ENCODE data around the gene FARP2. TPM values are rescaled to one million over a fixed set of nuclear protein-coding genes. Genes with fewer than 3 reads are reported as not detected.
A peak's percentile ranks its signal among the peaks of the same experiment; 100 is the strongest.

FARP2 gene
- total and polyA plus RNA-seq, 10 of the 15 experiments (the other 5 are each of a cell fraction or from before 2014, with no cell fraction given) = 5.5 to 67.5 (median 36.8) TPM

DNA sequence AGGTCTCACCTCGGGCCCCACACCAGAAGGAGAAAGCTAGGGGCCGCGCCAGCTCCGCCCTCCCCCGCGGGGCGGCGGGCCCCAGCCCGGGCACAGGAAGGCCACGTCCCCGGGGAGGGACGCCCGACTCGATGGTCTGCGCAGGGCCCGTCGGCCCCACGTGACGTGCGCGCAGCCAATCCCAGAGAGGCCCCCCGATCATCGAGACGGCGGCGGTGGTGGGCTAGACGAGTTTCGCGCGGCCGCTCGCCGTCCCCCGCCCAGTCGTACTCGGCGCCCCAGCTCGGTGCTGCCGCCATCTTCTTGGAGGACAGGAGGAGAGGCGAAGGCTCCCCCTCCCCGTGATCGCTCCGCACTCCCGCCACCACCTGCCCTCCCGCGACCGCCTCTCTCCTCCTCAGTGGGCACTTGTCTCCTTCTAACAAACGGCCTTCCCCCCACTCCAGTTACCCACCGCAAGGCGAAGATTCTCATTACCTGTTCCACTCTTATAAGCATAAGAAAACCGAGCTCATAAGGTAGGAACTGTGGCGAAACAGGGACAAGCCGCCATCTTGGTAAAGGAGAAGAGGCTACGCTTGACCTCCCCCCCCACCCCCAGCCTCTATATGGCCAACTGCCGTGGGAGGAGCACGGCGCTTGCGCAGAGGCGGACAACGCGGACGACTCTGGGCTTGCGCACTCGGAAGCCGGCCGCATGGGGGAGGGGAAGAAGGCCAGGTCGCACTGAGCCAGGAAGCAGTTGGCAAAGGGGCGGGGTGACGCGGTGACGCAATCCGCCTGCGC, 40.8 kb upstream of the FARP2 start, which contains the start of gene HDLBP (continued):
- TF ChIP-seq MAX (IDR thresholded peaks at IDR 0.05; ENCODE audit: low read depth, low read length) (peak; percentile 88; the same call in 1 of the 2 replicates), RAD51 (IDR thresholded peaks at IDR 0.05) (peak; percentile 86), FOS (IDR thresholded peaks at IDR 0.05; ENCODE audit: borderline replicate concordance, extremely low read depth, insufficient read length) (peak; percentile 10), SUZ12 (IDR thresholded peaks at IDR 0.05; ENCODE audit: unreplicated experiment) (no peak), SMC3 (IDR thresholded peaks at IDR 0.05; ENCODE audit: borderline replicate concordance, low read length) (no peak), HDGF (IDR thresholded peaks at IDR 0.05) (peak; percentile 93), RAD21 (IDR thresholded peaks at IDR 0.05; ENCODE audit: insufficient read depth, low read depth, low read length) (0 out of 2 replicates have a peak, but pooled peaks have one; percentile 4), MLLT1 (IDR thresholded peaks at IDR 0.05) (peak; percentile 95), NR2C1 (IDR thresholded peaks at IDR 0.05) (peak; percentile 78), CTCF (IDR thresholded peaks at IDR 0.05 in 2 of 3, conservative IDR thresholded peaks at IDR 0.05 in 1 of 3; ENCODE audit: control insufficient read depth in 2 of 3, extremely low read depth in 1 of 3, insufficient read depth in 1 of 3, low read depth in 3 of 3, low read length in 3 of 3) (peak; percentile 12 to 39 (median 25); a peak in 4 of 6 replicates), SIX5 (IDR thresholded peaks at IDR 0.05; ENCODE audit: low read depth, low read length, severe bottlenecking) (peak; percentile 75), BCLAF1 (IDR thresholded peaks at IDR 0.05) (no peak), SMARCA5 (IDR thresholded peaks at IDR 0.05) (peak; percentile 99), PML (IDR thresholded peaks at IDR 0.05; ENCODE audit: low read length) (no peak), ZNF207 (IDR thresholded peaks at IDR 0.05; ENCODE audit: borderline replicate concordance) (peak; percentile 72), CEBPB (IDR thresholded peaks at IDR 0.05; ENCODE audit: borderline replicate concordance in 1 of 2, low read depth in 2 of 2, low read length in 2 of 2) (peak in 1 of 2 experiments; percentile 57; a peak in 1 of 4 replicates), SREBF1 (IDR thresholded peaks at IDR 0.05; ENCODE audit: low read length) (0 out of 2 replicates have a peak, but pooled peaks have one; percentile 26), ZZZ3 (IDR thresholded peaks at IDR 0.05; ENCODE audit: control insufficient read depth, insufficient read length, low read depth) (no peak)
- TF ChIP-seq, protein P1, sequence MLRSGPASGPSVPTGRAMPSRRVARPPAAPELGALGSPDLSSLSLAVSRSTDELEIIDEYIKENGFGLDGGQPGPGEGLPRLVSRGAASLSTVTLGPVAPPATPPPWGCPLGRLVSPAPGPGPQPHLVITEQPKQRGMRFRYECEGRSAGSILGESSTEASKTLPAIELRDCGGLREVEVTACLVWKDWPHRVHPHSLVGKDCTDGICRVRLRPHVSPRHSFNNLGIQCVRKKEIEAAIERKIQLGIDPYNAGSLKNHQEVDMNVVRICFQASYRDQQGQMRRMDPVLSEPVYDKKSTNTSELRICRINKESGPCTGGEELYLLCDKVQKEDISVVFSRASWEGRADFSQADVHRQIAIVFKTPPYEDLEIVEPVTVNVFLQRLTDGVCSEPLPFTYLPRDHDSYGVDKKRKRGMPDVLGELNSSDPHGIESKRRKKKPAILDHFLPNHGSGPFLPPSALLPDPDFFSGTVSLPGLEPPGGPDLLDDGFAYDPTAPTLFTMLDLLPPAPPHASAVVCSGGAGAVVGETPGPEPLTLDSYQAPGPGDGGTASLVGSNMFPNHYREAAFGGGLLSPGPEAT (IDR thresholded peaks at IDR 0.05; ENCODE audit: low read depth) = peak; percentile 79
- TF ChIP-seq, protein P2, sequence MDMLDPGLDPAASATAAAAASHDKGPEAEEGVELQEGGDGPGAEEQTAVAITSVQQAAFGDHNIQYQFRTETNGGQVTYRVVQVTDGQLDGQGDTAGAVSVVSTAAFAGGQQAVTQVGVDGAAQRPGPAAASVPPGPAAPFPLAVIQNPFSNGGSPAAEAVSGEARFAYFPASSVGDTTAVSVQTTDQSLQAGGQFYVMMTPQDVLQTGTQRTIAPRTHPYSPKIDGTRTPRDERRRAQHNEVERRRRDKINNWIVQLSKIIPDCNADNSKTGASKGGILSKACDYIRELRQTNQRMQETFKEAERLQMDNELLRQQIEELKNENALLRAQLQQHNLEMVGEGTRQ (IDR thresholded peaks at IDR 0.05; ENCODE audit: borderline replicate concordance, low read depth, low read length) = peak; percentile 92

Measured in GM12878 (cell line).